Measurements from ENCODE around the gene FGF19. TPM values are rescaled to one million over a fixed set of nuclear protein-coding genes. Genes with fewer than 3 reads are reported as not detected.

The FGF19 gene
- total RNA-seq, 1 experiment from 2014 or later, result 0.11 TPM

GRCh38 chr11:69718147-69718546 is 14.3 kb upstream of the FGF19 start:
- DNase-seq (ENCODE audit: low read depth), result peak; percentile 10

GRCh38 chr11:69716891-69717747 is 13.3 kb upstream of the FGF19 start:
- no peak for DNase-seq (ENCODE audit: low read depth)

- no peak for DNase-seq (ENCODE audit: low read depth)
Observed at GRCh38 chr11:69716099-69716498, 12.3 kb upstream of the FGF19 start.

DNA sequence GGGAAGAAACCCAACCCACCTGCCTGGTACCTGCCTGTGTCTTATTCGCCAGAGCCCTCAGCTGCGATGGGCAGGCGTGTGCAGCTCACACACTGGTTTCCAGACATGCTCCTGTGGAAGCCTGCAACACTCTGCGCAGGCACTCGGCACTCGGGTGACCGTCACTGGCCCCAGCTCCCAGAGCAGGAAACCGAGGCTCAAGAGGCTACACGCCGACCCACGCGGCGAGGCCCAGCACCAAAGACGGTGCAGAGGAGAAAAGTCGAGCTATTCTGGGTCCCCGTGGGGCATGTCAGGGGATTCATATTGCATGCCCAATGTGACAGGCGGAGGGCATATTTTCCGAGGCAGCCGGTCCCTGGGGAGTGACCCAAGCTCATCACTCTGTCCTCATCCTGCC is 11.6 kb upstream of the FGF19 start:
- DNase-seq (ENCODE audit: low read depth), result no peak

- DNase-seq (ENCODE audit: low read depth), result no peak
Observed at GRCh38 chr11:69711822-69712801, 8.3 kb upstream of the FGF19 start.

DNA sequence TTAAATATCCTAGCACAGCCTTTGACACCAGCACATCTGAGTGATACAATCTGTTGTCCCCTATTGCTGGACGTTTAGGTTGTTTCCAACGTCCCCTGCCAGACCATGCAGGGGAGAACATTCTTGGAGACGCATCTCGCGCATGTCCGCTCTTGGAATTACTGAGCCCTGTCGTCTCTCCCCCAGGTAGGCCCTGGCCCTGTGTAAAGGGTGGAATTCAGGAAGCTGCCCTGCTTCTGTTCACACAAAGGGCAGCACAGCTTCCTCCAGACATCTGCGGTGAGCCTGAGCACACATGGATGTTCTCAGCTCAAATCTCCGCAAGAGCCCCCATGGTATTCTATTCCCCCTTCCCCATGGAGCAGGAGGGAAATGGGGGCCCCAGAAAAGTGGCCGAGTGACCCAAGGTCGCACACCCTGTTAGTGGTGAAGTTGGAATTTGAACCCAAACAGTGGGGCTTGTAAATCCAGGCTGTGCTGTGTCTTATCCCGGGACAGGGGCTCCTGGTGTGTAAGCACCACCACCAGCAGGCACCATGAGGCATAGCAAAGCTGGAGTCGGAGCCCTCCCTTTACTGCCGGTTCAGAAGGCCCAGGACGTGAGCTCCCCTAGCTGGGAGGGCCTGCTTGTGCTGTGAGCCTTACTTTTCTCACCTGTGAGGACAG is 5.0 kb upstream of the FGF19 start:
- no peak for DNase-seq (ENCODE audit: low read depth)

DNA sequence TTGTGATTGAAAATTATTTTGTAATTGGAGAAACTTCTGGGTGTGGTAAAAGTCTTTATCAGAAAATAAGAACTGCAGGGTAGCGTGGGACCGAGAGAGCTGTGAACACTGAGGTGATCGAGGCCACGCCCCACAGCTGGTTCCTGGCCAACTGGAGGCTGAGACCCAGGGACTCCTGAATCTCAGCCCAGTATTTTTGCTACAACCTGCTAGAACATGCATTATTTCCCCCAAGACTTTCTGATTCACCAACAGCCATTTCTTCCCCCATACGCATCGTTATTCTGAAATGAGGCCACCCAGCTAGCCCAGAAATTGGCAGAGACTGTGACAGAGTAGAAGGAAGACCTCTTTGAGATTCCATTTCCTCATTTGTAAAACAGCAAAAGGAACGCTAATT is 3.4 kb upstream of the FGF19 start:
- DNase-seq (ENCODE audit: low read depth), result no peak

- no peak for DNase-seq (ENCODE audit: low read depth)
Observed at GRCh38 chr11:69705901-69706787, 2.3 kb upstream of the FGF19 start.

GRCh38 chr11:69705351-69705811 is 1.6 kb upstream of the FGF19 start:
- DNase-seq (ENCODE audit: low read depth), result no peak

- no peak for DNase-seq (ENCODE audit: low read depth)
Observed at GRCh38 chr11:69704508-69705253, 859 bp upstream of the FGF19 start.

DNA sequence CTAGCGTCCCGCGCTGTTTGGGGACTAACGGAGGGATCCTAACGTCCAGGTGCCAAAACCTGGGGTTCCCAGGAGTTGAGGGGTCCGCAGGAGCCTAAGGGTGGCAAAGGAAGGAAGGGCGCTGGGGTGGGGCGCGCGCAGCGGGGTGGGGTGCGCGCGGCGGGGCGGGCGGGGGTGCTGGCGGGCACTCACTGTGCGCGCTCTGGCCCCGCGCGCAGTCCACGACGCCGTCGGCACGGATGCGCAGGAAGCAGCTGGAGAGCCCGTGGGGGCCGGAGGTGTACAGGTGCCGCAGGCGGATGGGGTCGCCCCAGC is 412 bp downstream of the FGF19 start:
- DNase-seq (ENCODE audit: low read depth), result no peak

- no peak for DNase-seq (ENCODE audit: low read depth)
Observed at GRCh38 chr11:69702769-69703452, 911 bp downstream of the FGF19 start.

GRCh38 chr11:69702239-69702691 is 1.6 kb downstream of the FGF19 start:
- DNase-seq (ENCODE audit: low read depth), result no peak

GRCh38 chr11:69700278-69701140 is 3.3 kb downstream of the FGF19 start:
- DNase-seq (ENCODE audit: low read depth), result peak; percentile 55

GRCh38 chr11:69699213-69699612 is 4.6 kb downstream of the FGF19 start:
- DNase-seq (ENCODE audit: low read depth), result peak; percentile 8

DNA sequence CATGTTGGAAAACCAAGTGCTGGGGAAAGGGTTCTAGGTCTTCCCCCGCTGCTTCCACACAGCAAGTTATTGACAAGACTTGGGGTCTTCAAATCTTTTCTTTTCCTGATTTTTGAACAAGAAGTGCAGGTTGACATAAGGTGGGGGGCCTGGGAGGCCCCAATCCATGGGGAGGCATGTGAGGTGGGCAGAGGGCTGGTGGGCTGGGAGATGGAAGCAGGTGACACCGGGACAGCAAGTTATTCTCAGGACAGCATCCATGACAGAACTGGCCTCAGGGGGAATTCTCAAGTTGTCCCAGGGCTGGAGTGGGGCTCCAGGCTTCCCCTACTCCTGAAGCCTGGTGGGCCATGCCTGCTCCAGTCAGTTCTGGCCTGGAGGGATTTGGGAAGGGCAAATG is 5.5 kb downstream of the FGF19 start:
- DNase-seq (ENCODE audit: low read depth), result no peak

GRCh38 chr11:69697861-69698260 is 6.0 kb downstream of the FGF19 start:
- DNase-seq (ENCODE audit: low read depth), result no peak

- no peak for DNase-seq (ENCODE audit: low read depth)
Observed at GRCh38 chr11:69697469-69697843, 6.4 kb downstream of the FGF19 start.
